ENCODE measurements around the gene PLEKHA7.
A peak's percentile ranks its signal among the peaks of the same experiment; 100 is the strongest.

PLEKHA7 gene

GRCh38 chr11:16818284-16818683, 195.9 kb downstream of the PLEKHA7 start:
- Histone ChIP-seq H3K36me3 (replicated peaks) (no peaks in the 10 kb centered on the region), H3K27me3 (replicated peaks) (no peaks in the 10 kb centered on the region), H3K4me3 (ENCODE audit: low read depth, low read length) (no peak overlapping the region), H3K27ac (no peak overlapping the region)
- peak; percentile 20 for DNase-seq
- TF ChIP-seq CTCF (IDR thresholded peaks at IDR 0.05; ENCODE audit: low read depth, low read length, missing control alignments), result peak; percentile 37
- in situ Hi-C loops (cut with HindIII; ENCODE audit: low pct_ligation_motif_present, low sequenced_read_pairs), result no loop called here

- Histone ChIP-seq H3K4me3 (ENCODE audit: low read depth, low read length) (no peak overlapping the region), H3K36me3 (replicated peaks) (no peaks in the 10 kb centered on the region), H3K27me3 (replicated peaks) (no peaks in the 10 kb centered on the region), H3K27ac (no peak overlapping the region)
- in situ Hi-C loops (cut with HindIII; ENCODE audit: low pct_ligation_motif_present, low sequenced_read_pairs), result no loop called here
- no peak for DNase-seq
- no peak for TF ChIP-seq CTCF (IDR thresholded peaks at IDR 0.05; ENCODE audit: low read depth, low read length, missing control alignments)
Measured at GRCh38 chr11:16817351-16817750, 196.9 kb downstream of the PLEKHA7 start.

GRCh38 chr11:16816358-16817270, 197.6 kb downstream of the PLEKHA7 start:
- no peaks in the 10 kb centered on the region for H3K36me3 ChIP-seq (replicated peaks)
- no peaks in the 10 kb centered on the region for H3K27me3 ChIP-seq (replicated peaks)
- no peak for TF ChIP-seq CTCF (IDR thresholded peaks at IDR 0.05; ENCODE audit: low read depth, low read length, missing control alignments)
- no peak for DNase-seq
- no peak overlapping the region for H3K27ac ChIP-seq
- in situ Hi-C loops (cut with HindIII; ENCODE audit: low pct_ligation_motif_present, low sequenced_read_pairs), result no loop called here
- H3K4me3 ChIP-seq (ENCODE audit: low read depth, low read length), result no peak overlapping the region

- no peak overlapping the region for H3K27ac ChIP-seq
- H3K4me3 ChIP-seq (ENCODE audit: low read depth, low read length), result no peak overlapping the region
- in situ Hi-C loops (cut with HindIII; ENCODE audit: low pct_ligation_motif_present, low sequenced_read_pairs), result no loop called here
- no peaks in the 10 kb centered on the region for H3K27me3 ChIP-seq (replicated peaks)
- TF ChIP-seq CTCF (IDR thresholded peaks at IDR 0.05; ENCODE audit: low read depth, low read length, missing control alignments), result no peak
- DNase-seq, result no peak
- no peaks in the 10 kb centered on the region for H3K36me3 ChIP-seq (replicated peaks)
Measured at GRCh38 chr11:16815047-16815767, 199.0 kb downstream of the PLEKHA7 start.

- Histone ChIP-seq H3K36me3 (replicated peaks) (no peaks in the 10 kb centered on the region), H3K27me3 (replicated peaks) (no peaks in the 10 kb centered on the region), H3K4me3 (ENCODE audit: low read depth, low read length) (no peak overlapping the region), H3K27ac (no peak overlapping the region)
- DNase-seq, result no peak
- in situ Hi-C loops (cut with HindIII; ENCODE audit: low pct_ligation_motif_present, low sequenced_read_pairs), result no loop called here
- TF ChIP-seq CTCF (IDR thresholded peaks at IDR 0.05; ENCODE audit: low read depth, low read length, missing control alignments), result no peak
Measured at GRCh38 chr11:16814410-16815046, 199.7 kb downstream of the PLEKHA7 start.
